Liver (tissue), 9 donors: ENCODE data around the gene NUP107. TPM values are rescaled to one million over a fixed set of nuclear protein-coding genes. Genes with fewer than 3 reads are reported as not detected.

Experiments used
- DNase-seq: peaks from one replicate; pipeline ENCODE4 v3.0.0-alpha.2; 2017; ENCODE audit warnings: low spot score
- H3K27ac ChIP-seq, 2 donors: one replicate each; pipeline ENCODE4 v1.7.0; 2013; ENCODE audit warnings: inconsistent platforms in 2 of 2, low read length in 2 of 2, control low read depth in 1 of 2, low read depth in 1 of 2, mild to moderate bottlenecking in 1 of 2
- H3K27me3 ChIP-seq, 4 donors: one replicate each; pipeline versions ENCODE4 v1.6.1 to v1.7.0; 2013; ENCODE audit warnings: low read length in 3 of 4, inconsistent platforms in 1 of 4, mild to moderate bottlenecking in 1 of 4, moderate library complexity in 1 of 4; ENCODE audit not compliant: control insufficient read depth in 4 of 4, insufficient read depth in 4 of 4
- H3K36me3 ChIP-seq, 4 donors: one replicate each; pipeline versions ENCODE4 v1.6.1 to v1.7.0; 2013; ENCODE audit warnings: low read length in 3 of 4, mild to moderate bottlenecking in 3 of 4, low read depth in 1 of 4, moderate library complexity in 1 of 4; ENCODE audit not compliant: control insufficient read depth in 4 of 4, insufficient read depth in 3 of 4
- H3K4me1 ChIP-seq, 4 donors: one replicate each; pipeline versions ENCODE4 v1.6.1 to v1.7.0; 2013; ENCODE audit warnings: low read length in 3 of 4, mild to moderate bottlenecking in 3 of 4, moderate library complexity in 1 of 4; ENCODE audit not compliant: control insufficient read depth in 4 of 4, insufficient read depth in 4 of 4
- H3K4me3 ChIP-seq, 3 donors: one replicate each; pipeline versions ENCODE4 v1.6.1 to v1.7.0; 2013; ENCODE audit warnings: low read length in 3 of 3, control low read depth in 1 of 3, low read depth in 1 of 3, mild to moderate bottlenecking in 1 of 3
- H3K9ac ChIP-seq, 2 donors: one replicate each; pipeline ENCODE4 v1.7.0; 2013; ENCODE audit warnings: low read length in 2 of 2, mild to moderate bottlenecking in 2 of 2, moderate library complexity in 2 of 2, control low read depth in 1 of 2, low read depth in 1 of 2
- H3K9me3 ChIP-seq, 4 donors: one replicate each; pipeline versions ENCODE4 v1.6.1 to v1.7.0; 2013; ENCODE audit warnings: low read length in 3 of 4; ENCODE audit not compliant: control insufficient read depth in 4 of 4
- CTCF ChIP-seq: fragments of 150-350 bp; IDR thresholded peaks from 2 replicates; pipeline ENCODE4 v1.5.1; 2017; ENCODE audit warnings: improper control_type of control experiment, low read depth, low read length; ENCODE audit not compliant: missing input control
- HNF4A ChIP-seq, 2 donors: conservative IDR thresholded peaks; 2 replicates each; pipeline ENCODE4 v1.6.1; 2016; ENCODE audit warnings: antibody characterized with exemption in 2 of 2, mild to moderate bottlenecking in 2 of 2
- HNF4G ChIP-seq: IDR thresholded peaks from 2 replicates; pipeline ENCODE4 v1.6.1; 2016; ENCODE audit warnings: antibody characterized with exemption
- NR2F2 ChIP-seq: IDR thresholded peaks from 2 replicates; pipeline ENCODE4 v1.6.1; 2016; ENCODE audit warnings: antibody characterized with exemption
- RAD21 ChIP-seq, 2 donors: IDR thresholded peaks; 2 replicates each; pipeline ENCODE4 v1.6.1; 2016; ENCODE audit warnings: antibody characterized with exemption in 2 of 2, mild to moderate bottlenecking in 2 of 2
- WGBS: extraction: QIAGEN DNeasy Blood & Tissue Kit; methylation state at CpG from one replicate; pipeline ENCODE4 v1.1.7; 2013; 5-methylcytosine and 5-hydroxymethylcytosine counted together
- polyA plus RNA-seq, 2 donors: library from polyadenylated mRNA; stranded (reverse) in 1 of 2; unstranded in 1 of 2; fragments of 200-250 nt in 1 of 2; fragments of >200 nt in 1 of 2; fragmentation: Nextera tagmentation in 1 of 2; extraction: Ambion mirVana in 1 of 2; gene quantifications; one replicate each; pipeline versions ENCODE4 v1.2.1 to v1.2.3, GENCODE V29; 2013 to 2015
- total RNA-seq, 2 donors: library from RNA; depleted of rRNA; stranded (reverse); fragments of >200 nt; gene quantifications; one replicate each; pipeline ENCODE4 v1.2.3, GENCODE V29; 2014
- TF ChIP-seq, protein P1 (sequence below): IDR thresholded peaks from 2 replicates; pipeline ENCODE4 v1.6.1; 2016; ENCODE audit warnings: antibody characterized with exemption
- donor health status: healthy.
- donor health status: healthy.
- donor health status: healthy.
- donor health status: healthy.
- donor health status: healthy.

NUP107 gene
- total and polyA plus RNA-seq, 4 donors = 6.3 to 38.3 (median 16.2) TPM

GRCh38 chr12:68761442-68761812 lies 74.6 kb downstream of the NUP107 start:
- H3K27ac ChIP-seq = no peak overlapping the region
- no peak overlapping the region for H3K4me3 ChIP-seq
- H3K27me3 ChIP-seq = no peaks in the 10 kb centered on the region
- H3K4me1 ChIP-seq = peaks cover 0 to 3% (median 1%) of the 10 kb centered on the region in 4 donors
- no peaks in the 10 kb centered on the region for H3K9me3 ChIP-seq
- TF ChIP-seq NR2F2 (no peak), RAD21 (IDR thresholded peaks at IDR 0.05) (peak; percentile 31 to 59)
- no peak for DNase-seq
- WGBS = 89% methylated on average over 3 of the region's 3 CpGs
- peaks cover 0 to 17% (median 7%) of the 10 kb centered on the region in 4 donors for H3K36me3 ChIP-seq
- H3K9ac ChIP-seq = no peak overlapping the region

DNA sequence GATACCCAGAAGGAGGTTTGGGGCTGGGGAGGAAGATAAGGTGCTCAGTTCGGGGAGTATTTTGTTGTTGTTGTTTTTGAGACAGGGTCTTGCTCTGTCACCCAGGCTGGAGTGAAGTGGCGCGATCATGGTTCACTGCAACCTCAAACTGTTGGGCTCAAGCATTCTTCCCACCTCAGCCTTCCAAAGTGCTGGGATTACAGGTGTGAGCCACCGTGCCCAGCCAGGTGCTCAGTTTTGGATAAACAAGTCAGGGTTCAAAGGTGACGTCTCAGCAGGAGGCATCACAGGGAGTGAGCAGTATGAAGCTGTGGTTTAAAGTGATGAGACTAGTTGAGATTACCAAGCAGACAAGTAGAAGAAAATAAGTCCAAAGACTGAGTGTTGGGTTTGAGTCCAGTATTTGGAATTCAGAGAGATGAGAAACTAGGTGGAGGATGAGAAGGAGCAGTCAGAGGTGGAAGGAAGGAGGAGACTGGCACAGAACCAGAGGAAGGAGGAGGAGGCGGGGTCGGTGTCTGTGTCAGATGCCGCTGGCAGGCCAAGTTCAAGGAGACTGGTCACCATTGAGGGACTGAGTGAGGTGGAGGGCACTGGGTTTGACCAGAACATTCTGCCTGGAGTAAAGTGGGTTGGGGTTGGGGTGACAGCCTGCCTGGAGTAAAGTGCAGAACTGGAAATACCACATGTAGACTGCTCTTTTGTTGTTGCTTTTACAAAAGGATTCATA lies 75.3 kb downstream of the NUP107 start:
- Histone ChIP-seq H3K27me3 (no peaks in the 10 kb centered on the region), H3K9me3 (no peaks in the 10 kb centered on the region), H3K4me1 (peaks cover 0 to 3% (median 1%) of the 10 kb centered on the region in 4 donors), H3K27ac (no peak overlapping the region), H3K4me3 (no peak overlapping the region), H3K9ac (no peak overlapping the region), H3K36me3 (peaks cover 0 to 21% (median 8%) of the 10 kb centered on the region in 4 donors)
- WGBS = 82% methylated on average over 8 of the region's 8 CpGs
- no peak for TF ChIP-seq CTCF
- no peak for DNase-seq

GRCh38 chr12:68762691-68763090 lies 75.9 kb downstream of the NUP107 start:
- H3K36me3 ChIP-seq = peaks cover 0 to 21% (median 8%) of the 10 kb centered on the region in 4 donors
- no peaks in the 10 kb centered on the region for H3K9me3 ChIP-seq
- peaks cover 0 to 3% (median 1%) of the 10 kb centered on the region in 4 donors for H3K4me1 ChIP-seq
- H3K27me3 ChIP-seq = no peaks in the 10 kb centered on the region
- TF ChIP-seq, protein P1, sequence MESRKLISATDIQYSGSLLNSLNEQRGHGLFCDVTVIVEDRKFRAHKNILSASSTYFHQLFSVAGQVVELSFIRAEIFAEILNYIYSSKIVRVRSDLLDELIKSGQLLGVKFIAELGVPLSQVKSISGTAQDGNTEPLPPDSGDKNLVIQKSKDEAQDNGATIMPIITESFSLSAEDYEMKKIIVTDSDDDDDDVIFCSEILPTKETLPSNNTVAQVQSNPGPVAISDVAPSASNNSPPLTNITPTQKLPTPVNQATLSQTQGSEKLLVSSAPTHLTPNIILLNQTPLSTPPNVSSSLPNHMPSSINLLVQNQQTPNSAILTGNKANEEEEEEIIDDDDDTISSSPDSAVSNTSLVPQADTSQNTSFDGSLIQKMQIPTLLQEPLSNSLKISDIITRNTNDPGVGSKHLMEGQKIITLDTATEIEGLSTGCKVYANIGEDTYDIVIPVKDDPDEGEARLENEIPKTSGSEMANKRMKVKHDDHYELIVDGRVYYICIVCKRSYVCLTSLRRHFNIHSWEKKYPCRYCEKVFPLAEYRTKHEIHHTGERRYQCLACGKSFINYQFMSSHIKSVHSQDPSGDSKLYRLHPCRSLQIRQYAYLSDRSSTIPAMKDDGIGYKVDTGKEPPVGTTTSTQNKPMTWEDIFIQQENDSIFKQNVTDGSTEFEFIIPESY = no peak
- TF ChIP-seq HNF4G = no peak
- no peak for TF ChIP-seq CTCF
- TF ChIP-seq HNF4A (conservative IDR thresholded peaks at IDR 0.05) = no peak
- TF ChIP-seq NR2F2 = no peak
- DNase-seq = no peak
- no peak overlapping the region for H3K9ac ChIP-seq
- H3K4me3 ChIP-seq = no peak overlapping the region
- H3K27ac ChIP-seq = no peak overlapping the region
- 98% methylated on average over 3 of the region's 3 CpGs for WGBS
